Measurements from ENCODE around the gene ZNF581.

The ZNF581 gene

DNA sequence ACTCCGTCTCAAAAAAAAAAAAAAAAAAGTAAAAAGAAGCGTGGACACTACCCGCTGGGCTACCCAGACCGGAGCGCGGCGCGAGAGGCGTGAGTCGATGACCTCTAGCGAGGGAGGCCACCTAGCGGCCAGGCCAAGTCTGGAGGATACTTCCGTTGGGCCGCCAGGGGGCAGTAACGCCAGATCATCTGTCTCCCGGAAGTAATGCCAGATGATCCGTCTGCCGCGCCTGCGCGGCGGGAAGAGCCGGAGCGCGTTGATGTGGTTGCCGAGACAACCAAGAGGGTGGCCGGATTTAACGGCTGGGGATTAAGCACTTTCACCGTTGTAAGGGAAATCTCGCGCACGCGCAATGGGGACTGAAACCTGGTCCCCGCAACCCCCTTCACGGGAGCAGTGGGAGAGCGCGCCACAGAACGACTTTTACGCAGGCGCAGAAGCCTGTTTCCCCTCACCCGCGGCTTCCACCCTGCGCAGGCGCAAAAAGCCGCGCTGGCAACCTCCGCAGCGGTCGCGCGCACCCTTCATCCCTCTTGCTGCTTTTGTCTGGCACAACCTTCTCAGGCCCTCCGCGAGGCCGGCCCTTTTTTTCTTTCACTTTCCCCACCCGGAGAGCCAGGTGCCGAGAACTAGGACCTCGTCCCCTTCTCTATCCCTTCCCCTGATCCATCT, 10.3 kb downstream of the ZNF581 start (continued):
- TF ChIP-seq ZFHX2 (tag by site-specific recombination; conservative IDR thresholded peaks at IDR 0.05): no peak
- TF ChIP-seq, protein P1, sequence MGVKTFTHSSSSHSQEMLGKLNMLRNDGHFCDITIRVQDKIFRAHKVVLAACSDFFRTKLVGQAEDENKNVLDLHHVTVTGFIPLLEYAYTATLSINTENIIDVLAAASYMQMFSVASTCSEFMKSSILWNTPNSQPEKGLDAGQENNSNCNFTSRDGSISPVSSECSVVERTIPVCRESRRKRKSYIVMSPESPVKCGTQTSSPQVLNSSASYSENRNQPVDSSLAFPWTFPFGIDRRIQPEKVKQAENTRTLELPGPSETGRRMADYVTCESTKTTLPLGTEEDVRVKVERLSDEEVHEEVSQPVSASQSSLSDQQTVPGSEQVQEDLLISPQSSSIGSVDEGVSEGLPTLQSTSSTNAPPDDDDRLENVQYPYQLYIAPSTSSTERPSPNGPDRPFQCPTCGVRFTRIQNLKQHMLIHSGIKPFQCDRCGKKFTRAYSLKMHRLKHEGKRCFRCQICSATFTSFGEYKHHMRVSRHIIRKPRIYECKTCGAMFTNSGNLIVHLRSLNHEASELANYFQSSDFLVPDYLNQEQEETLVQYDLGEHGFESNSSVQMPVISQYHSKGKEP (tag by site-specific recombination; IDR thresholded peaks at IDR 0.05): 0 out of 2 replicates have a peak, but pooled peaks have one; percentile 23
- TF ChIP-seq ZSCAN18 (tag by site-specific recombination; IDR thresholded peaks at IDR 0.05): no peak
- no peak for TF ChIP-seq ZNF16 (tag by site-specific recombination; IDR thresholded peaks at IDR 0.05; ENCODE audit: low read depth)
- TF ChIP-seq ZNF670 (tag by site-specific recombination; IDR thresholded peaks at IDR 0.05; ENCODE audit: low read depth): no peak
- no peak for TF ChIP-seq ZNF266 (tag by site-specific recombination; IDR thresholded peaks at IDR 0.05; ENCODE audit: low read depth)
- TF ChIP-seq ZBTB7A (tag by site-specific recombination; IDR thresholded peaks at IDR 0.05; ENCODE audit: low read depth): 0 out of 2 replicates have a peak, but pooled peaks have one; percentile 50
- TF ChIP-seq, protein P2, sequence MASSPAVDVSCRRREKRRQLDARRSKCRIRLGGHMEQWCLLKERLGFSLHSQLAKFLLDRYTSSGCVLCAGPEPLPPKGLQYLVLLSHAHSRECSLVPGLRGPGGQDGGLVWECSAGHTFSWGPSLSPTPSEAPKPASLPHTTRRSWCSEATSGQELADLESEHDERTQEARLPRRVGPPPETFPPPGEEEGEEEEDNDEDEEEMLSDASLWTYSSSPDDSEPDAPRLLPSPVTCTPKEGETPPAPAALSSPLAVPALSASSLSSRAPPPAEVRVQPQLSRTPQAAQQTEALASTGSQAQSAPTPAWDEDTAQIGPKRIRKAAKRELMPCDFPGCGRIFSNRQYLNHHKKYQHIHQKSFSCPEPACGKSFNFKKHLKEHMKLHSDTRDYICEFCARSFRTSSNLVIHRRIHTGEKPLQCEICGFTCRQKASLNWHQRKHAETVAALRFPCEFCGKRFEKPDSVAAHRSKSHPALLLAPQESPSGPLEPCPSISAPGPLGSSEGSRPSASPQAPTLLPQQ (tag by site-specific recombination; IDR thresholded peaks at IDR 0.05): peak; percentile 84
- TF ChIP-seq, protein P3, sequence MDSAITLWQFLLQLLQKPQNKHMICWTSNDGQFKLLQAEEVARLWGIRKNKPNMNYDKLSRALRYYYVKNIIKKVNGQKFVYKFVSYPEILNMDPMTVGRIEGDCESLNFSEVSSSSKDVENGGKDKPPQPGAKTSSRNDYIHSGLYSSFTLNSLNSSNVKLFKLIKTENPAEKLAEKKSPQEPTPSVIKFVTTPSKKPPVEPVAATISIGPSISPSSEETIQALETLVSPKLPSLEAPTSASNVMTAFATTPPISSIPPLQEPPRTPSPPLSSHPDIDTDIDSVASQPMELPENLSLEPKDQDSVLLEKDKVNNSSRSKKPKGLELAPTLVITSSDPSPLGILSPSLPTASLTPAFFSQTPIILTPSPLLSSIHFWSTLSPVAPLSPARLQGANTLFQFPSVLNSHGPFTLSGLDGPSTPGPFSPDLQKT (IDR thresholded peaks at IDR 0.05; ENCODE audit: borderline replicate concordance, low read depth, low read length): no peak; the same call in 1 of the 2 replicates
- no peak for TF ChIP-seq ATF2 (tag by site-specific recombination; IDR thresholded peaks at IDR 0.05; ENCODE audit: low read depth)
- TF ChIP-seq, protein P4, sequence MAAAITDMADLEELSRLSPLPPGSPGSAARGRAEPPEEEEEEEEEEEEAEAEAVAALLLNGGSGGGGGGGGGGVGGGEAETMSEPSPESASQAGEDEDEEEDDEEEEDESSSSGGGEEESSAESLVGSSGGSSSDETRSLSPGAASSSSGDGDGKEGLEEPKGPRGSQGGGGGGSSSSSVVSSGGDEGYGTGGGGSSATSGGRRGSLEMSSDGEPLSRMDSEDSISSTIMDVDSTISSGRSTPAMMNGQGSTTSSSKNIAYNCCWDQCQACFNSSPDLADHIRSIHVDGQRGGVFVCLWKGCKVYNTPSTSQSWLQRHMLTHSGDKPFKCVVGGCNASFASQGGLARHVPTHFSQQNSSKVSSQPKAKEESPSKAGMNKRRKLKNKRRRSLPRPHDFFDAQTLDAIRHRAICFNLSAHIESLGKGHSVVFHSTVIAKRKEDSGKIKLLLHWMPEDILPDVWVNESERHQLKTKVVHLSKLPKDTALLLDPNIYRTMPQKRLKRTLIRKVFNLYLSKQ (tag by site-specific recombination; IDR thresholded peaks at IDR 0.05; ENCODE audit: borderline replicate concordance): no peak
- TF ChIP-seq ZNF549 (tag by site-specific recombination; IDR thresholded peaks at IDR 0.05): no peak
- peak; percentile 85; the same call in 1 of the 2 replicates for TF ChIP-seq ZNF391 (tag by site-specific recombination; IDR thresholded peaks at IDR 0.05; ENCODE audit: borderline replicate concordance, low read depth)
- no peak for TF ChIP-seq YY1 (tag by site-specific recombination; IDR thresholded peaks at IDR 0.05)
- TF ChIP-seq SALL2 (tag by site-specific recombination; IDR thresholded peaks at IDR 0.05; ENCODE audit: borderline replicate concordance): no peak
- TF ChIP-seq TRIM28 (IDR thresholded peaks at IDR 0.05; ENCODE audit: borderline replicate concordance, low read length): no peak
- TF ChIP-seq ZNF169 (tag by site-specific recombination; IDR thresholded peaks at IDR 0.05): no peak
- 0 out of 2 replicates have a peak, but pooled peaks have one; percentile 73 for TF ChIP-seq ZNF561 (tag by site-specific recombination; IDR thresholded peaks at IDR 0.05; ENCODE audit: borderline replicate concordance)
- TF ChIP-seq ZBTB49 (tag by site-specific recombination; IDR thresholded peaks at IDR 0.05; ENCODE audit: low read depth): no peak
- no peak for TF ChIP-seq ZNF548 (tag by site-specific recombination; IDR thresholded peaks at IDR 0.05)
- peak; percentile 42; the same call in 1 of the 2 replicates for TF ChIP-seq ZBTB8A (tag by site-specific recombination; IDR thresholded peaks at IDR 0.05)
- TF ChIP-seq ZNF660 (tag by site-specific recombination; IDR thresholded peaks at IDR 0.05): peak; percentile 87
- TF ChIP-seq ZNF621 (tag by site-specific recombination; IDR thresholded peaks at IDR 0.05): no peak
- TF ChIP-seq, protein P5, sequence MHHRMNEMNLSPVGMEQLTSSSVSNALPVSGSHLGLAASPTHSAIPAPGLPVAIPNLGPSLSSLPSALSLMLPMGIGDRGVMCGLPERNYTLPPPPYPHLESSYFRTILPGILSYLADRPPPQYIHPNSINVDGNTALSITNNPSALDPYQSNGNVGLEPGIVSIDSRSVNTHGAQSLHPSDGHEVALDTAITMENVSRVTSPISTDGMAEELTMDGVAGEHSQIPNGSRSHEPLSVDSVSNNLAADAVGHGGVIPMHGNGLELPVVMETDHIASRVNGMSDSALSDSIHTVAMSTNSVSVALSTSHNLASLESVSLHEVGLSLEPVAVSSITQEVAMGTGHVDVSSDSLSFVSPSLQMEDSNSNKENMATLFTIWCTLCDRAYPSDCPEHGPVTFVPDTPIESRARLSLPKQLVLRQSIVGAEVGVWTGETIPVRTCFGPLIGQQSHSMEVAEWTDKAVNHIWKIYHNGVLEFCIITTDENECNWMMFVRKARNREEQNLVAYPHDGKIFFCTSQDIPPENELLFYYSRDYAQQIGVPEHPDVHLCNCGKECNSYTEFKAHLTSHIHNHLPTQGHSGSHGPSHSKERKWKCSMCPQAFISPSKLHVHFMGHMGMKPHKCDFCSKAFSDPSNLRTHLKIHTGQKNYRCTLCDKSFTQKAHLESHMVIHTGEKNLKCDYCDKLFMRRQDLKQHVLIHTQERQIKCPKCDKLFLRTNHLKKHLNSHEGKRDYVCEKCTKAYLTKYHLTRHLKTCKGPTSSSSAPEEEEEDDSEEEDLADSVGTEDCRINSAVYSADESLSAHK (tag by site-specific recombination; IDR thresholded peaks at IDR 0.05): peak; percentile 27
- no peak for TF ChIP-seq ZNF677 (tag by site-specific recombination; IDR thresholded peaks at IDR 0.05)
